ENCODE measurements around the gene OGFOD1. TPM values are rescaled to one million over a fixed set of nuclear protein-coding genes. Genes with fewer than 3 reads are reported as not detected.

OGFOD1 gene
- total and polyA plus RNA-seq, 2 of the 13 experiments (the other 11 are each of a cell fraction or from before 2014, with no cell fraction given), result 35.2 to 81.3 TPM

- no TSS peak for BruUV-seq (replicated peaks)
- CTCF ChIA-PET (ENCODE audit: low intra/inter-chr PET ratio, low total read pairs), result no interaction called here
- ATAC-seq, result peak; percentile 52
- no peak for TF ChIP-seq CCDC6 (CRISPR knock-in tag; IDR thresholded peaks at IDR 0.05)
- TF ChIP-seq KIAA2018 (CRISPR knock-in tag; IDR thresholded peaks at IDR 0.05; ENCODE audit: borderline replicate concordance), result no peak
- no peak for TF ChIP-seq ZNF17 (CRISPR knock-in tag; IDR thresholded peaks at IDR 0.05)
- TF ChIP-seq RFXAP (CRISPR knock-in tag; IDR thresholded peaks at IDR 0.05; ENCODE audit: borderline replicate concordance), result no peak
- TF ChIP-seq SNAI1 (CRISPR knock-in tag; IDR thresholded peaks at IDR 0.05; ENCODE audit: borderline replicate concordance), result no peak
- TF ChIP-seq ZNF33A (CRISPR knock-in tag; IDR thresholded peaks at IDR 0.05; ENCODE audit: borderline replicate concordance), result no peak
- TF ChIP-seq ZBTB40 (IDR thresholded peaks at IDR 0.05), result no peak
- TF ChIP-seq ZBTB40 (CRISPR knock-in tag; IDR thresholded peaks at IDR 0.05), result no peak
Measured at GRCh38 chr16:56520251-56520577, 68.9 kb downstream of the OGFOD1 start.

More at GRCh38 chr16:56520251-56520577, 68.9 kb downstream of the OGFOD1 start:
- Histone ChIP-seq H3K79me2 (ENCODE audit: insufficient read depth, low read length) (no peaks in the 10 kb centered on the region), H3K9ac (ENCODE audit: insufficient read depth, low read depth, low read length) (peak overlapping the region; percentile 70), H2AFZ (ENCODE audit: low read length) (peak overlapping the region; percentile 74), H3K4me3 (replicated peaks in 1 of 3; ENCODE audit: insufficient read depth in 1 of 3, low read depth in 2 of 3, low read length in 3 of 3) (peak overlapping the region; percentile 71 to 95 (median 87)), H3K27ac (ENCODE audit: extremely low read length, insufficient read depth, low read length) (peak overlapping the region; percentile 42), H4K20me1 (ENCODE audit: insufficient read depth, low read length) (no peaks in the 10 kb centered on the region), H3K9me3 (ENCODE audit: low read length) (no peaks in the 10 kb centered on the region), H3K4me2 (ENCODE audit: low read depth, low read length) (peak overlapping the region; percentile 90), H3K36me3 (replicated peaks in 1 of 2; ENCODE audit: control insufficient read depth in 1 of 2, insufficient read depth in 2 of 2, low read length in 2 of 2) (no peaks in the 10 kb centered on the region), H3K27me3 (ENCODE audit: control insufficient read depth in 1 of 2, insufficient read depth in 2 of 2, low read length in 2 of 2) (no peaks in the 10 kb centered on the region; a peak in 2 of 5 replicates), H3K4me1 (ENCODE audit: insufficient read depth, low read length) (peaks cover 32% of the 10 kb centered on the region)
- in situ Hi-C loops (cut with HindIII; ENCODE audit: extremely low pct_ligation_motif_present, low pct_unique_long_range_greater_than_20kb), result no loop called here
- no peak for FAIRE-seq
- POLR2A ChIA-PET, result interaction anchor here (1.1 kb wide), 1 partner anchor 41 kb away, joined by 3 read pairs; no protein-coding TSS in a partner anchor
- DNase-seq (ENCODE audit: low spot score), result no peak
- intact Hi-C loops (cut with micrococcal nuclease; ENCODE audit: unreplicated experiment), result no loop called here
- WGBS (ENCODE audit: low lambda C conversion rate), result 4% methylated on average over 4 of the region's 4 CpGs

Data from HepG2 (cell line).